C4-2B (cell line): ENCODE data around the gene TRDMT1.
A peak's percentile ranks its signal among the peaks of the same experiment; 100 is the strongest.

Source experiments
- H3K27ac ChIP-seq: fragments of 450-650 bp; 2 replicates; pipeline ENCODE4 v1.5.1; 2017
- CTCF ChIP-seq: fragments of 450-650 bp; conservative IDR thresholded peaks from 2 replicates; pipeline ENCODE4 v1.5.1; 2017; ENCODE audit warnings: mild to moderate bottlenecking
- ZFX ChIP-seq: fragments of 450-650 bp; IDR thresholded peaks from 2 replicates; pipeline ENCODE4 v1.6.1; 2017

TRDMT1 gene

GRCh38 chr10:17155826-17156225 lies 45.6 kb downstream of the TRDMT1 start:
- TF ChIP-seq ZFX (no peak), CTCF (no peak)
- H3K27ac ChIP-seq: no peak overlapping the region

GRCh38 chr10:17154116-17154515 lies 47.4 kb downstream of the TRDMT1 start:
- TF ChIP-seq CTCF (no peak), ZFX (no peak)
- H3K27ac ChIP-seq: no peak overlapping the region

- H3K27ac ChIP-seq: no peak overlapping the region
- TF ChIP-seq CTCF (no peak), ZFX (no peak)
These were observed 48.2 kb downstream of the TRDMT1 start for GRCh38 chr10:17153321-17153720.

- H3K27ac ChIP-seq: no peak overlapping the region
- TF ChIP-seq CTCF (no peak), ZFX (no peak)
These were observed 49.8 kb downstream of the TRDMT1 start for GRCh38 chr10:17151716-17152115.

GRCh38 chr10:17147884-17148489 lies 53.5 kb downstream of the TRDMT1 start:
- TF ChIP-seq ZFX (no peak), CTCF (no peak)
- H3K27ac ChIP-seq: no peak overlapping the region

- H3K27ac ChIP-seq: no peak overlapping the region
- TF ChIP-seq CTCF (no peak), ZFX (no peak)
These were observed 54.6 kb downstream of the TRDMT1 start for GRCh38 chr10:17146892-17147291.

GRCh38 chr10:17145239-17145638 lies 56.2 kb downstream of the TRDMT1 start:
- H3K27ac ChIP-seq: peak overlapping the region; percentile 76
- no peak for TF ChIP-seq ZFX
- no peak for TF ChIP-seq CTCF
